Measurements from ENCODE around the gene RAB11FIP4.

Gene RAB11FIP4

DNA sequence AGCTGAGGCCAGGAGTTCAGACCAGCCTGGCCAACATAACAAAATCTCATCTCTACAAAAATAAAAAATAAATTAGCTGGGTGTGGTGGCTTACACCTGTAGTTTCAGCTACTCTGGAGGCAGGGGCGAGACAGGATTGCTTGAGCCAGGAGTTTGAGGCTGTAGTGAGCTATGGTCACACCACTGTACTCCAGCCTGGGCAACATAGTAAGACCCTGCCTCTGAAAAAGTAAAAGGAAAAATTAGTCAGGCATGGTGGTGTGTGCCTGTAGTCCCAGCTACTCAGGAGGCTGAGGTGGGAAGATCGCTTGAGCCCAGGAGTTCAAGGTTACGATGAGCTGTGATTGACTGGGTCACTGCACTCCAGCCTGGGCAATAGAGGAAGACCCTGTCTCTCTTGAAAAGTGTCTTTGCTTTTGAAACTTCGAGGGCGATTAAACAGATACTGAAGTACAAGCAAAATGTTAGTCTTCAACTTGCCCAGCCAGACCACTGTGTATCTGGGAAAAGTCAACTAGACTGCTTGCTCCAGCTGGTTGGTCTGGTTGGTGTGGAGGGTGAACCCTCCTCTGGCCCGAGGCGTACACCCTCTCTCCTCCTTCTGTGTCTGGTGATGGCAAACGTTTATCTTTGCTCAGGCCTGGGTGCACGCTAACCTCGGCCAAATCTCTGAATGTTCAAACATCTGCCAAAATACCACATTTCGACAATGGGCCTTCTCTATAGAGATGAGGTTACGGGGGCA is 174.9 kb downstream of the RAB11FIP4 start:
- no peak overlapping the region for H3K4me3 ChIP-seq (replicated peaks; ENCODE audit: low read depth, low read length)
- TF ChIP-seq CTCF (IDR thresholded peaks at IDR 0.05; ENCODE audit: low read depth, low read length, missing control alignments): no peak
- no peak for DNase-seq (ENCODE audit: extremely low read depth, low read depth)

GRCh38 chr17:31566992-31567373 is 175.5 kb downstream of the RAB11FIP4 start:
- no peak for DNase-seq (ENCODE audit: extremely low read depth, low read depth)
- H3K4me3 ChIP-seq (replicated peaks; ENCODE audit: low read depth, low read length): no peak overlapping the region
- no peak for TF ChIP-seq CTCF (IDR thresholded peaks at IDR 0.05; ENCODE audit: low read depth, low read length, missing control alignments)

GRCh38 chr17:31568121-31568520 is 176.6 kb downstream of the RAB11FIP4 start:
- no peak for TF ChIP-seq CTCF (IDR thresholded peaks at IDR 0.05; ENCODE audit: low read depth, low read length, missing control alignments)
- H3K4me3 ChIP-seq (replicated peaks; ENCODE audit: low read depth, low read length): no peak overlapping the region
- DNase-seq (ENCODE audit: extremely low read depth, low read depth): no peak

- DNase-seq (ENCODE audit: extremely low read depth, low read depth): no peak
- TF ChIP-seq CTCF (IDR thresholded peaks at IDR 0.05; ENCODE audit: low read depth, low read length, missing control alignments): no peak
- no peak overlapping the region for H3K4me3 ChIP-seq (replicated peaks; ENCODE audit: low read depth, low read length)
Observed at GRCh38 chr17:31568539-31568938, 177.1 kb downstream of the RAB11FIP4 start.

GRCh38 chr17:31570231-31570630 is 178.8 kb downstream of the RAB11FIP4 start:
- no peak for TF ChIP-seq CTCF (IDR thresholded peaks at IDR 0.05; ENCODE audit: low read depth, low read length, missing control alignments)
- no peak for DNase-seq (ENCODE audit: extremely low read depth, low read depth)
- H3K4me3 ChIP-seq (replicated peaks; ENCODE audit: low read depth, low read length): no peak overlapping the region; the same call in 1 of the 2 replicates

DNA sequence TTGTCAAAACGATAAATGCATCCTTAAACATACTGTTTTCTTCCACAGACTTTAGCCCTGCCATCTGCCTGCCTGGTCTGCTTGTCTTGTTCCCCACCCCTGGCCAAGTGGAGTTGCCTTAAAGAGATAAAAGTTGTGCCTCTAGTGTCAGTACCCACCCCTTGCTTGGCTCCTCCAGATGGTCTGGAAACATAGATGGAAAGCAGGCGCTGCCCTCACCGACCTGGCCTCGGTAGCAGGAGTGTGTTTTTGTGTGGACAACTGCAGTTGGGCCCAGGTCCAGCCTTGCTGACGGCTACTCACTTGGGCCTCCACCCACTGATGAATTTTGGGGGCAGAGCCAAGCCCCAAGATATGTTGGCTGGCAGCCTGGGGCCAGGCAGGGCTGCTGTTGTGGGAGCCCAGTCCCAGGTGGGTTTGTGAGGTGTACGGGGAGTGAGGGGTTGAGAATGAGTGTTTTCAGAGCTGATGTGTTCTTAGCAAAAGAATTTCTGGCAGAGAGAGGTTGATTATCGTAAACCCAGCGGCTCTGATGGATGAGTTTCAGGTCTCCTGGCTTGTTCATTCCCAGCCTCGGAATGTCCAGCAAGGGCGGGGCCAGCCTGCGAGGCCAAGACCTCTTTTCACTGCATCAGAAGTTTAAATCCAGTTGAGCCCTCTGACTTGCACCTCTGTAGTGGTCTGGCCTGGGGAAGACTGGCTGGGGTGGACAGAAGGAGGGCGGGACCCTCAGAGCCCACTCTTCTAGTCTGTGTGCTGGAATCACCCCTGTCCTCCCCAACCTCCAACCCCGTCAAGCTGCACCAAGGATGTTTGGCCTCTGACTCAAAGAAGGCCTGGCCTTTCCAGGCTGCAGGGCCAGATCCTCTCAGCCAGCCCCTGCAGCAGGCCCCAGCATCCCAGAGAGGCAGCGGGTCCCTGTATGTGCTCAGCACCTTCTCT is 179.7 kb downstream of the RAB11FIP4 start:
- no peak overlapping the region for H3K4me3 ChIP-seq (replicated peaks; ENCODE audit: low read depth, low read length)
- TF ChIP-seq CTCF (IDR thresholded peaks at IDR 0.05; ENCODE audit: low read depth, low read length, missing control alignments): no peak
- DNase-seq (ENCODE audit: extremely low read depth, low read depth): no peak

All from HFF-Myc (cell line).